DND-41 (cell line): ENCODE results near the gene AJM1.

Experiments used
- ATAC-seq: fragments of 200-7000 bp; cut with Tn5 transposase; 3 replicates; pipeline ENCODE4 v1.9.1; 2021; ENCODE audit warnings: low read depth; ENCODE audit not compliant: insufficient read depth
- DNase-seq: peaks from one replicate; pipeline ENCODE4 v3.0.0-alpha.2; 2020
- H2AFZ ChIP-seq: 2 replicates; pipeline ENCODE4 v1.6.0; 2012; ENCODE audit warnings: low read depth, low read length
- H3K27ac ChIP-seq: 2 replicates; pipeline ENCODE4 v1.5.1; 2012; ENCODE audit warnings: low read length, inconsistent platforms
- H3K27me3 ChIP-seq: fragments of 200-600 bp; sonication (generic); 2 replicates; pipeline ENCODE4 v1.6.0; 2012; ENCODE audit warnings: low read length, mild to moderate bottlenecking, inconsistent platforms; ENCODE audit not compliant: insufficient read depth, poor library complexity
- H3K36me3 ChIP-seq: 2 replicates; pipeline ENCODE4 v1.5.1; 2012; ENCODE audit warnings: low read length, inconsistent platforms; ENCODE audit not compliant: insufficient read depth
- H3K4me1 ChIP-seq: 2 replicates; pipeline ENCODE4 v1.5.1; 2012; ENCODE audit warnings: mild to moderate bottlenecking, low read length; ENCODE audit not compliant: insufficient read depth
- H3K4me2 ChIP-seq: 2 replicates; pipeline ENCODE4 v1.6.0; 2012; ENCODE audit warnings: mild to moderate bottlenecking, moderate library complexity, low read length, inconsistent platforms; ENCODE audit not compliant: insufficient read depth
- H3K4me3 ChIP-seq, 2 experiments: fragments of 200-600 bp in 1 of 2; shearing (Covaris generic) in 1 of 2; 2 replicates each; pipeline ENCODE4 v1.5.1; 2012 to 2016; ENCODE audit warnings: inconsistent platforms in 2 of 2, low read length in 2 of 2, mild to moderate bottlenecking in 2 of 2, low read depth in 1 of 2, moderate library complexity in 1 of 2
- H3K79me2 ChIP-seq: 2 replicates; pipeline ENCODE4 v1.6.0; 2012; ENCODE audit warnings: low read length, inconsistent platforms; ENCODE audit not compliant: insufficient read depth
- H3K9ac ChIP-seq: 2 replicates; pipeline ENCODE4 v1.6.0; 2012; ENCODE audit warnings: low read depth, mild to moderate bottlenecking, inconsistent platforms, low read length, moderate library complexity
- H3K9me3 ChIP-seq: 2 replicates; pipeline ENCODE4 v1.5.1; 2012; ENCODE audit warnings: low read length, moderate library complexity, mild to moderate bottlenecking, inconsistent platforms; ENCODE audit not compliant: insufficient read depth, severe bottlenecking
- H4K20me1 ChIP-seq: 2 replicates; pipeline ENCODE4 v1.6.0; 2012; ENCODE audit warnings: low read length; ENCODE audit not compliant: insufficient read depth
- EZH2 ChIP-seq: IDR thresholded peaks from 3 replicates; pipeline ENCODE4 v1.6.1; 2012; ENCODE audit warnings: borderline replicate concordance, low read depth, mild to moderate bottlenecking, moderate library complexity, low read length, inconsistent platforms; ENCODE audit not compliant: severe bottlenecking
- TF ChIP-seq, protein P1 (sequence below): IDR thresholded peaks from 2 replicates; pipeline ENCODE4 v1.5.1; 2012; ENCODE audit warnings: borderline replicate concordance, low read length, moderate library complexity, mild to moderate bottlenecking; ENCODE audit not compliant: poor library complexity, severe bottlenecking; ENCODE audit errors: extremely low read depth

Gene AJM1

DNA sequence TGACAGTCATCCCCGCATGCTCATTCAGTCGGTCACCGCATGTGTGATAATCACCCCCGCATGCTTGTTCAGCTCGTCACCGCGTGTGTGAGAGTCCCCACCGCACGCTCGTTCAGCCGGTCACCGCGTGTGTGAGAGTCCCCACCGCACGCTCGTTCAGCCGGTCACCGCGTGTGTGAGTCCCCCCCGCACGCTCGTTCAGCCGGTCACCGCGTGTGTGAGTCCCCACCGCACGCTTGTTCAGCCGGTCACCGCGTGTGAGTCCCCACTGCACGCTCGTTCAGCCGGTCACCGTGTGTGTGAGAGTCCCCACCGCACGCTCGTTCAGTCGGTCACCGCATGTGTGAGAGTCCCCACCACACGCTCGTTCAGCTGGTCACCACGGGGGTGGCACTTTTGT, 47.6 kb downstream of the AJM1 start:
- Histone ChIP-seq H3K9me3 (no peaks in the 10 kb centered on the region), H3K4me3 (no peak overlapping the region), H3K36me3 (peaks cover 41% of the 10 kb centered on the region), H3K9ac (no peak overlapping the region), H3K27ac (no peak overlapping the region), H3K4me1 (peaks cover 27% of the 10 kb centered on the region), H4K20me1 (peaks cover 46% of the 10 kb centered on the region), H3K79me2 (peaks cover 86% of the 10 kb centered on the region), H3K4me2 (no peak overlapping the region), H3K27me3 (no peaks in the 10 kb centered on the region), H2AFZ (no peak overlapping the region)
- no peak for DNase-seq
- TF ChIP-seq, protein P1, sequence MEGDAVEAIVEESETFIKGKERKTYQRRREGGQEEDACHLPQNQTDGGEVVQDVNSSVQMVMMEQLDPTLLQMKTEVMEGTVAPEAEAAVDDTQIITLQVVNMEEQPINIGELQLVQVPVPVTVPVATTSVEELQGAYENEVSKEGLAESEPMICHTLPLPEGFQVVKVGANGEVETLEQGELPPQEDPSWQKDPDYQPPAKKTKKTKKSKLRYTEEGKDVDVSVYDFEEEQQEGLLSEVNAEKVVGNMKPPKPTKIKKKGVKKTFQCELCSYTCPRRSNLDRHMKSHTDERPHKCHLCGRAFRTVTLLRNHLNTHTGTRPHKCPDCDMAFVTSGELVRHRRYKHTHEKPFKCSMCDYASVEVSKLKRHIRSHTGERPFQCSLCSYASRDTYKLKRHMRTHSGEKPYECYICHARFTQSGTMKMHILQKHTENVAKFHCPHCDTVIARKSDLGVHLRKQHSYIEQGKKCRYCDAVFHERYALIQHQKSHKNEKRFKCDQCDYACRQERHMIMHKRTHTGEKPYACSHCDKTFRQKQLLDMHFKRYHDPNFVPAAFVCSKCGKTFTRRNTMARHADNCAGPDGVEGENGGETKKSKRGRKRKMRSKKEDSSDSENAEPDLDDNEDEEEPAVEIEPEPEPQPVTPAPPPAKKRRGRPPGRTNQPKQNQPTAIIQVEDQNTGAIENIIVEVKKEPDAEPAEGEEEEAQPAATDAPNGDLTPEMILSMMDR = no peak
- no peak for TF ChIP-seq EZH2
- no peak for ATAC-seq

DNA sequence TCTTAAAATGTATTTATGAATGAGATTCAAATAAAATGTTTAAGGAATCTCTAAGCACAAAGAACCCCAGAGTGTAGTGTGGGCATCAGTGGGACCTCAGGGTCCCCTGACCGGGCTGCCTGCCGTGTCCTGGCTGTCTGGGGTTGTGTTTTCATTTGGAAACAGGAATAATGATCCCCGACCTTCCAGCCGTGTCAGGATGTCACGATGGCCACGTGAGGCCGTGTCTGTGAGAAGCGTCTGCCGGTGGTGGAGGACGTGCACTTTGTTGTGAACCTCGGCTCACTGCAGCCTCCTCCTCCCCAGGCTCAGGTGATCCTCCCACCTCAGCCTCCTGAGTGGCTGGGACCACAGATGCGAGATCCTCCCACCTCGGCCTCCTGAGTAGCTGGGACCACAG, 48.4 kb downstream of the AJM1 start:
- no peak overlapping the region for H3K27ac ChIP-seq
- peaks cover 43% of the 10 kb centered on the region for H3K36me3 ChIP-seq
- H3K27me3 ChIP-seq = no peaks in the 10 kb centered on the region
- no peak for ATAC-seq
- H2AFZ ChIP-seq = no peak overlapping the region
- H3K9me3 ChIP-seq = no peaks in the 10 kb centered on the region
- H3K4me3 ChIP-seq = no peak overlapping the region
- no peak overlapping the region for H3K9ac ChIP-seq
- TF ChIP-seq EZH2 = no peak
- TF ChIP-seq, protein P1 = no peak
- no peak for DNase-seq
- H3K4me1 ChIP-seq = peaks cover 19% of the 10 kb centered on the region
- H4K20me1 ChIP-seq = peaks cover 53% of the 10 kb centered on the region
- H3K4me2 ChIP-seq = no peak overlapping the region
- H3K79me2 ChIP-seq = peaks cover 88% of the 10 kb centered on the region
